Cardiac fibroblast (primary cell): ENCODE data around the gene SLC8A1.

Source experiments
- DNase-seq, 2 donors: peaks; one replicate each; pipeline versions ENCODE4 v3.0.0 to v3.0.0-alpha.2; 2010; ENCODE audit warnings: low read depth in 2 of 2
- H3K4me3 ChIP-seq, 2 donors: replicated peaks in 1 of 2; 1 replicate in 1 of 2; 2 replicates in 1 of 2; pipeline ENCODE4 v1.5.1; 2011; ENCODE audit warnings: low read depth in 2 of 2, low read length in 2 of 2, mild to moderate bottlenecking in 2 of 2, moderate library complexity in 1 of 2
- CTCF ChIP-seq: IDR thresholded peaks from one replicate; pipeline ENCODE4 v1.5.1; 2011; ENCODE audit warnings: low read depth, mild to moderate bottlenecking, low read length, inconsistent platforms

The SLC8A1 gene

GRCh38 chr2:40397765-40398164 is 54.1 kb downstream of the SLC8A1 start:
- no peak overlapping the region for H3K4me3 ChIP-seq
- TF ChIP-seq CTCF: no peak
- DNase-seq: no peak

GRCh38 chr2:40396124-40396523 is 55.8 kb downstream of the SLC8A1 start:
- no peak for DNase-seq
- TF ChIP-seq CTCF: no peak

GRCh38 chr2:40395169-40396073 is 56.5 kb downstream of the SLC8A1 start:
- no peak for TF ChIP-seq CTCF
- H3K4me3 ChIP-seq: no peak overlapping the region
- DNase-seq: peak in 1 of 2 donors; percentile 13

More at GRCh38 chr2:40396124-40396523, 55.8 kb downstream of the SLC8A1 start:
- H3K4me3 ChIP-seq: no peak overlapping the region

GRCh38 chr2:40394597-40394996 is 57.3 kb downstream of the SLC8A1 start:
- no peak for TF ChIP-seq CTCF
- peak; percentile 18 to 48 for DNase-seq
- H3K4me3 ChIP-seq: no peak overlapping the region

GRCh38 chr2:40394031-40394430 is 57.9 kb downstream of the SLC8A1 start:
- TF ChIP-seq CTCF: no peak
- H3K4me3 ChIP-seq: no peak overlapping the region
- DNase-seq: no peak

- TF ChIP-seq CTCF: no peak
- H3K4me3 ChIP-seq: no peak overlapping the region
- no peak for DNase-seq
Measured at GRCh38 chr2:40388161-40388560, 63.7 kb downstream of the SLC8A1 start.
